Ovary (tissue), 9 donors: Measurements from ENCODE around the gene GAD2. TPM values are rescaled to one million over a fixed set of nuclear protein-coding genes. Genes with fewer than 3 reads are reported as not detected.

Experiments
- DNase-seq, 5 donors: peaks; one replicate each; pipeline ENCODE4 v3.0.0-alpha.2; 2019 to 2020
- H3K27ac ChIP-seq, 2 donors: fragments of 200-600 bp; one replicate each; pipeline versions ENCODE4 v1.5.1 to v1.8.0; 2019 to 2022
- H3K27me3 ChIP-seq: fragments of 200-600 bp; one replicate; pipeline ENCODE4 v1.8.0; 2022
- H3K36me3 ChIP-seq: fragments of 200-600 bp; sonication (generic); one replicate; pipeline ENCODE4 v1.5.1; 2019
- H3K4me1 ChIP-seq: one replicate; pipeline ENCODE4 v1.8.1; 2013; ENCODE audit warnings: mild to moderate bottlenecking, moderate library complexity; ENCODE audit not compliant: insufficient read depth
- H3K4me3 ChIP-seq: fragments of 200-600 bp; sonication (generic); one replicate; pipeline ENCODE4 v1.5.1; 2017
- H3K9me3 ChIP-seq, 2 donors: fragments of 200-600 bp in 1 of 2; sonication (generic) in 1 of 2; one replicate each; pipeline versions ENCODE4 v1.5.1 to v1.8.1; 2013 to 2019; ENCODE audit warnings: mild to moderate bottlenecking in 1 of 2, moderate library complexity in 1 of 2
- EP300 ChIP-seq: sonication (generic); formaldehyde crosslinking; IDR thresholded peaks from one replicate; pipeline ENCODE4 v1.6.1; 2017; ENCODE audit warnings: antibody characterized with exemption
- POLR2A ChIP-seq: fragments of 450-650 bp; IDR thresholded peaks from one replicate; pipeline ENCODE4 v1.6.1; 2017; ENCODE audit warnings: antibody characterized with exemption, mild to moderate bottlenecking, moderate library complexity
- WGBS, 3 donors: extraction: QIAGEN DNeasy Blood & Tissue Kit in 1 of 3; methylation state at CpG; one replicate each; pipeline versions ENCODE4 v1.1.5 to v1.1.7; 2013 to 2017; 5-methylcytosine and 5-hydroxymethylcytosine counted together
- intact Hi-C, 4 donors: fragments of 100-400 bp; cut with DNase I; formaldehyde crosslinking; loops; one replicate each; pipeline versions ENCODE4 v1.11.0 to v1.15.1; 2022 to 2023
- polyA plus RNA-seq, 2 donors: library from polyadenylated mRNA; stranded (reverse); fragments of 200-250 nt in 1 of 2; fragments of 350-450 nt in 1 of 2; fragmentation: Illumina TruSeq in 1 of 2; extraction: RNeasy Lipid Tissue Mini Kit (QIAGEN cat#74804) in 1 of 2; gene quantifications; one replicate each; pipeline ENCODE4 v1.2.3, GENCODE V29; 2013 to 2014
- total RNA-seq, 7 donors: library from RNA; depleted of rRNA in 2 of 7; stranded (reverse); fragments of >200 nt in 2 of 7; fragmentation: NEBNext Ultra II Directional in 3 of 7; extraction: Animal tissue kit (Norgen Biotek cat#: 25700) in 3 of 7; gene quantifications; one replicate each; pipeline versions ENCODE4 v1.1.0 to v1.2.4, GENCODE V29; 2016 to 2023
- TF ChIP-seq, protein P1 (sequence below), 3 donors: fragments of 450-650 bp in 2 of 3; fragments of 200-600 bp in 1 of 3; IDR thresholded peaks; one replicate each; pipeline versions ENCODE4 v1.5.1 to v1.8.0; 2016 to 2022; ENCODE audit warnings: antibody characterized with exemption in 3 of 3, mild to moderate bottlenecking in 1 of 3
- donor health status: DM: no; HTN: no; CAD: no; lungs with moderate emphysema.
- donor health status: DM: no; HTN: no; CAD: no.
- donor health status: Bipolar disorder and iron deficiency.
- donor health status: DM: yes; HTN: yes; CAD: no.
- donor health status: DM: no; HTN: no; CAD: no.
- donor health status: DM: yes; HTN: yes; CAD: no.

Gene GAD2
- total and polyA plus RNA-seq, 9 donors, result 0.02 TPM; not detected in 8

- no peaks in the 10 kb centered on the region for H3K27me3 ChIP-seq
- no peaks in the 10 kb centered on the region for H3K4me1 ChIP-seq
- H3K4me3 ChIP-seq, result no peak overlapping the region
- WGBS, 3 donors, result 84 to 87% (median 86%) methylated on average over 4 of the region's 4 CpGs
- no peaks in the 10 kb centered on the region for H3K36me3 ChIP-seq
- no peak for DNase-seq
- intact Hi-C loops, result no loop called here
- TF ChIP-seq POLR2A (no peak), EP300 (no peak)
- TF ChIP-seq, protein P1, sequence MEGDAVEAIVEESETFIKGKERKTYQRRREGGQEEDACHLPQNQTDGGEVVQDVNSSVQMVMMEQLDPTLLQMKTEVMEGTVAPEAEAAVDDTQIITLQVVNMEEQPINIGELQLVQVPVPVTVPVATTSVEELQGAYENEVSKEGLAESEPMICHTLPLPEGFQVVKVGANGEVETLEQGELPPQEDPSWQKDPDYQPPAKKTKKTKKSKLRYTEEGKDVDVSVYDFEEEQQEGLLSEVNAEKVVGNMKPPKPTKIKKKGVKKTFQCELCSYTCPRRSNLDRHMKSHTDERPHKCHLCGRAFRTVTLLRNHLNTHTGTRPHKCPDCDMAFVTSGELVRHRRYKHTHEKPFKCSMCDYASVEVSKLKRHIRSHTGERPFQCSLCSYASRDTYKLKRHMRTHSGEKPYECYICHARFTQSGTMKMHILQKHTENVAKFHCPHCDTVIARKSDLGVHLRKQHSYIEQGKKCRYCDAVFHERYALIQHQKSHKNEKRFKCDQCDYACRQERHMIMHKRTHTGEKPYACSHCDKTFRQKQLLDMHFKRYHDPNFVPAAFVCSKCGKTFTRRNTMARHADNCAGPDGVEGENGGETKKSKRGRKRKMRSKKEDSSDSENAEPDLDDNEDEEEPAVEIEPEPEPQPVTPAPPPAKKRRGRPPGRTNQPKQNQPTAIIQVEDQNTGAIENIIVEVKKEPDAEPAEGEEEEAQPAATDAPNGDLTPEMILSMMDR (IDR thresholded peaks at IDR 0.05), result no peak
- no peak overlapping the region for H3K27ac ChIP-seq
- H3K9me3 ChIP-seq, result no peaks in the 10 kb centered on the region
These were observed 111.2 kb downstream of the GAD2 start for GRCh38 chr10:26327811-26328210.

- H3K9me3 ChIP-seq, result no peaks in the 10 kb centered on the region
- DNase-seq, result no peak
- no peak overlapping the region for H3K27ac ChIP-seq
- H3K4me3 ChIP-seq, result no peak overlapping the region
- H3K4me1 ChIP-seq, result no peaks in the 10 kb centered on the region
- TF ChIP-seq POLR2A (no peak), EP300 (no peak)
- TF ChIP-seq, protein P1 (IDR thresholded peaks at IDR 0.05), result no peak
- intact Hi-C loops, result no loop called here
- H3K36me3 ChIP-seq, result no peaks in the 10 kb centered on the region
- 64 to 70% (median 67%) methylated on average over 3 of the region's 3 CpGs for WGBS, 3 donors
- H3K27me3 ChIP-seq, result no peaks in the 10 kb centered on the region
These were observed 114.8 kb downstream of the GAD2 start for GRCh38 chr10:26331371-26331770.

DNA sequence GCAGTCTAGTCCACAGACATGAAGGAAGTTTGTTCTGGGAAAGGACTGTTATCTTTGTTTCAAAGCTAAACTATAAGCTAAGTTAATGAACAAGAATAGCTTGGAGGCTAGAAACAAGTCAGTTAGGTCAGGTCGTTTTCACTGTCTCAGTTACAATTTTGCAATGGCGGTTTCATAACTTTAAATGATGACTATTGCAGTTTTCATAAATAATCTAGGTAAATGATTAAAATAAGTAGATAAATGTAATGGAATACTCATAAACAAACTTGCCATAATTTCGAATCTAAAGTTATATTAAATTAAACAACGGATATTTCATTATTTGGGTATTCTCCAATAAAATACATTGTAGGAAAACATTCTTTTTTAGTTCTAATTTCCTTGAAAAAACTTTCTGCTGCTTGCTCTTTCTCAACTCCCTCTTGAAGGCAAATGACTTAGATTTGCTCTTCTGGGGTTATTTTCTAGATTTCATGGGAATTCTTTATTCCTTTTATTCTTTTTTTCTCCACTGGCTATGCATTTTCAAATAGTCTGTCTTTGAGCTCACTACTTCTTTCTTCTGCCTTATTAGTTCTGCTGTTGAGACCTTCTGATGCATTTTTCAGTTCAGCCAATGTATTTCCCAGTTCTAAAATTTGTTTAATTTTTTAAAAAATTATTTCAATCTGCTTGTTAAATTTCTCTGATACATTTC is 117.8 kb downstream of the GAD2 start:
- Histone ChIP-seq H3K36me3 (no peaks in the 10 kb centered on the region), H3K27ac (no peak overlapping the region), H3K4me1 (no peaks in the 10 kb centered on the region), H3K27me3 (no peaks in the 10 kb centered on the region), H3K4me3 (no peak overlapping the region), H3K9me3 (no peaks in the 10 kb centered on the region)
- intact Hi-C loops, result no loop called here
- 65 to 81% (median 72%) methylated on average over 4 of the region's 4 CpGs for WGBS, 3 donors
- no peak for DNase-seq
- TF ChIP-seq POLR2A (no peak), EP300 (no peak)
- TF ChIP-seq, protein P1 (IDR thresholded peaks at IDR 0.05), result no peak

- intact Hi-C loops, result no loop called here
- no peaks in the 10 kb centered on the region for H3K27me3 ChIP-seq
- H3K9me3 ChIP-seq, result no peaks in the 10 kb centered on the region
- no peak overlapping the region for H3K4me3 ChIP-seq
- no peak overlapping the region for H3K27ac ChIP-seq
- no peak for DNase-seq
- no peaks in the 10 kb centered on the region for H3K36me3 ChIP-seq
- 12 to 16% (median 14%) methylated on average over 7 of the region's 7 CpGs for WGBS, 3 donors
- H3K4me1 ChIP-seq, result no peaks in the 10 kb centered on the region
- TF ChIP-seq, protein P1 (IDR thresholded peaks at IDR 0.05), result no peak
- TF ChIP-seq EP300, result no peak
- no peak for TF ChIP-seq POLR2A
These were observed 118.5 kb downstream of the GAD2 start for GRCh38 chr10:26334932-26335573.
